Measurements from ENCODE around the gene EVX2.

EVX2 gene

GRCh38 chr2:176072292-176072669 lies 11.5 kb downstream of the EVX2 start:
- in situ Hi-C loops (cut with HindIII; ENCODE audit: low sequenced_read_pairs): loop anchor here (10.0 kb wide), 2 partner anchors 217 to 377 kb away; no protein-coding TSS in a partner anchor

DNA sequence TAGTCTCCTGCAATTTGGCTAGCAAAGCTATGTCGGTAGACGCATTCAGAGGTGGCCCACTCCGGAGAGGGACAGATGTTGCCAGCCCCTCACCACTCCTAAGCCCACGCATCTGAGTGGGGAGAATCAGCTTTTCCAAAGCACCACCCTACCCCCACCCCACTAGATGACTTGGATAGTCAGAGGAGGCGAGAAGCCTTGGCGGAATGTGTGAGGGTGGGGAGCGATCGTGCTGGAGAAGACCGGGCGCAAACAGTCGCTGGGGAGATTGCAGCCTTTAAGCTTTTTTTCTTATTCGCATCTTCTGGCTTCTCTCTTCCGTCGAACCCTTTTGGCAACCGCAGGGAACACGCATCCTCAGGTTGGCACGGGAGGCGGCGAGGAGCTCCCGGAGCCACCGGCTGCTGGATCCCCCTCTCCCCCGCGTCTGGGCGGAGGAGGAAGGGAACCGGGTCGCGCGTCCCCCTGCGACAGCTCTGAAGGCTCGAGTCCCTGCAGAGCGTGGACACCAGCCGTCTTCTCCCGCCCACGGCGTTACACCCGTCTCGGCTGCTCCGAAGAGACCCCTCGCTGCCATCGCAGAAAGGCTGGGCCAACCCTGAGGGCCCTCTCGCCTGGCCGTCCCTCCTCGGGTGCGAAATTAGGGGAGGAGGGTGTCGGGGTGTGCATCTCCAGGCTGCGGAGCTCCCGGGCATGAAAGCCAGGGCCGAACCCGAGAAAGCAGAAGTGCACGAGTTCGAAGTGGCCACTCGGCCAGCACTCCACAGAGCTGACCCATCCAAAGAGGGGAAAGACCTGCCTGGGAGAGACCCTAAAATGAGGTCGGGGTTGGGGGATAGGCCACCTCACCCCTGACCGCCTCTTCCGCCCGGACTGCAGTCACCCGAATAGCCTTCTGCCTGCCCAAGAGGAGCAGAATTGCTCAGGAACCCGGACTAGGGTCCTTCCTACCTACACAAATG lies 12.2 kb downstream of the EVX2 start:
- in situ Hi-C loops (cut with HindIII; ENCODE audit: low sequenced_read_pairs): loop anchor here (10.0 kb wide), 2 partner anchors 217 to 377 kb away; no protein-coding TSS in a partner anchor

GRCh38 chr2:176068419-176068832 lies 15.3 kb downstream of the EVX2 start:
- in situ Hi-C loops (cut with HindIII; ENCODE audit: low sequenced_read_pairs): no loop called here

GRCh38 chr2:176067589-176068418 lies 16.0 kb downstream of the EVX2 start:
- in situ Hi-C loops (cut with HindIII; ENCODE audit: low sequenced_read_pairs): no loop called here

DNA sequence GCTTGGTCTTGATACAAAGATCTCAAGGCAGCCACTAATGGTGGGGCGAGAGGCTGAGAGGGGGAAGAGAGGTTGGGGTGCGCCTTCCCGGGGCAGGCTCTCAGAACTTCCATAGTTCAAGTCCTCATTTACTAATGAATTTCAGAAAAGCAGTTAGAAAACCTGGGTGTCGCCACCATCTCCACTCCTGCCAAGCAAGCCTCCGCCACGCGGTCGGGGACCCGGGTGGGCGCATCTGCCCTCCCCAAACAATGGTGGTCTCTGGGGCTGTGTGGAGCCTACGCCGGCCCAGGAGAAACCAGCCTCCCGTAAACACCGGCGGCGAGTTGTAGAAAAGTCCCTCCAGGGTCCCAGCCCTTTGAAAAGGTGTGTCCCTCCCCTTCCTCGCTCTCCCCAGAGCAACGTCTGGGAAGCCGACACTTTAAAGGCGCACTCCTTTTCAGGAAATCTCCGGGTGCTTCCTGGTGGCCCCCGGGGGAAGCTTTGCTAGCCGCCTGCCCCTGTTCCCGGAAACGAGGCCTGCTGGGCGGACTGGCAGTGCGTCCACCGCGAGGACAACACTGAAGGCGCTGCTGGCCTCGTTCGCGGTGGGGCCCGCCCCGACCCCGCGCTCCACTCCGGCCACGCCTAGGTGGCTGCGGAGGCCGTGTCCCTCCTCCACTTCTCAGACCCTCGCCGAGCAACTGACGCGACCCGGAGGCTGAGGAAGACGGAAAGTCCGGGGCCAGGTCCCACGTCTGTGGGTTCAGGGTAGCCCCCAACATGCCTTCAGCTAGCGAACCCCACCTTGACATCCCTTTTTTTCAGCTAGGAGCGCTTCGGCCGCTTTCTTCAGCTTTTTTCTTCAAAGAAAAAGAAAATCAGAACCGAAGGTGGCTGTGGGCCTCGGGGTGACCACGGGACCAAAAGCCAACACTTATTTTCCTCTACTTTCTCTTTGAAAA lies 16.8 kb downstream of the EVX2 start:
- in situ Hi-C loops (cut with HindIII; ENCODE audit: low sequenced_read_pairs): no loop called here

DNA sequence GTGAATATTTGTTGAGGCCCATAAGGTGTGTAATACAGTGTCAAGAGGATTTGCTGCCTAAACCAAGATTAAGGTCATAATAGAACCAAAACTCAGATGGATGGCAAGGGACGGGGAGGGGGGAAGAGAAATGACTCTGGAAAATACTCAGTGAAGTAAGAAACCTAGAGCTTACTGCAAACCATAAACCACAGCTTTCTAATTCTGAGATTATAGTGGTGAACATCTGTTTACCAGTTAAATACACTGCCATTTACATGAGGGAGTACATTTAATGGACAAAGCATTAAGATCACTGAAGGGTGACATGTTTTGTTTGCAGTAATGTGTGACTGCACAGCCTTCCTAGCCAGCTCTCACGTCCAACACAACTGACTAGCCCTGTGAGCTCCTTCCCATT lies 19.8 kb downstream of the EVX2 start:
- in situ Hi-C loops (cut with HindIII; ENCODE audit: low sequenced_read_pairs): no loop called here

DNA sequence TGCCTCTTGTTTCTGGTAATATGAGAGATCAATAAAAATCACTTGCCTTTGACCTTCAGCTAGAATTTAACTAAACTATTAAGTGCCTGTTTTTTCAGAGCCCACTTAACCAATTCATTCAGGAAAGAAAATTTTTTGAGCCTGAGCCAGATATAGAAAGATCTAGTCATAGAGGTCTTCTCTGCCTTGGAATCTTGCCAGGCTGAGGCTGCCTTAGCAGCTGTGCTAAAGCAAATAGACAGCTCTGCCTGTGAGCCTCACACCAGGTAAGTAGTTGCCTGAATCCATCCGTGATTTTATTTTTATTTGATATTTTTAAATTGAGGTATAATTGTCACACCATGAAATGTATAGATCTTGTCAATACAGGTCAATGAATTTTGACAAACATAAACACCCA lies 27.4 kb downstream of the EVX2 start:
- in situ Hi-C loops (cut with HindIII; ENCODE audit: low sequenced_read_pairs): no loop called here

- in situ Hi-C loops (cut with HindIII; ENCODE audit: low sequenced_read_pairs): no loop called here
Measured at GRCh38 chr2:176039375-176039774, 44.4 kb downstream of the EVX2 start.

DNA sequence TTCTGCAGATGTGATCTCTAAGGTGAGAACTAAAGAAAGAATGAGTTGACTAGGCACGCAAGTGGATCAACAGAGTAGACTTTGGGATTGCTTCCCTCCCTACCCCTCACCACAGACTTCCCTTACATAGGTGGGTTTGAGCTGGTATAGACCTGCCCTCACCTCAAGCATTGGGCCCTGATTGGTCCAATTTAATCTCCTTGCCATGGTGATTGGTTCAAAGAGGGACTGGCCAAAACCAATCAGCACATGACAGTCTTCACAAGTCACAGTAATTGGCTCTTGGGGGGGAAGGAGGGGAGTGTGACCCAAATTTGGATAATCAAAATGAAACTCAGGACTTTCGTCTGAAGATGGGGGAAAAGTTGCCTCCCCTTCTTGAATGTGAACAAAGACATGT lies 45.1 kb downstream of the EVX2 start:
- in situ Hi-C loops (cut with HindIII; ENCODE audit: low sequenced_read_pairs): no loop called here

- in situ Hi-C loops (cut with HindIII; ENCODE audit: low sequenced_read_pairs): no loop called here
Measured at GRCh38 chr2:176035013-176035691, 48.6 kb downstream of the EVX2 start.

DNA sequence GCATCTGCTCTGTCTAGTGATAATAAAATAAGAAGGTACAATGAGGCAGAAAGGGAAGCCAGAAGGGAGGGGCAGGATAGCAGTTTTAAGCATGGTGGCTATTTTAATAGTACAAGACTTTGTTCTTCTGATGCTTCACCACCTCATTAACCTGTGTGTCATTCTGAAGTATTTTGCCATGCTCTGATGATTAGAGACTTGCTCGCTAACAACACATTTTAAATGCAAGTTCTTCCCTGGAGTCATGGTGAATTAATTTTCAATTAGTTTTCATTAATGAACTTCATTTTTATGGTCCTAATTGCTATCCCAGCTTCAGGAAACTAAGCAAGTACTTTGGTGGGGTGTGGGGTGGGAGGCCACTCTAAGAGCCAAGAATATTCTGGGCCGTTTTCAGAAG lies 56.0 kb downstream of the EVX2 start:
- in situ Hi-C loops (cut with HindIII; ENCODE audit: low sequenced_read_pairs): no loop called here
